Glutamatergic neuron (in vitro differentiated cells): ENCODE results near the gene DDX27. TPM values are rescaled to one million over a fixed set of nuclear protein-coding genes. Genes with fewer than 3 reads are reported as not detected.
"Not testable (repeated sequence)": the region's sequence is repeated elsewhere in the genome, so short reads cannot be mapped to it uniquely, and the experiment has no call there.

Experiments used
- DNase-seq: peaks from one replicate; pipeline ENCODE4 v3.0.0; 2022
- H3K27ac Mint-ChIP-seq: one replicate; pipeline ENCODE4 v1.8.0; 2020; ENCODE audit warnings: mild to moderate bottlenecking, mixed read lengths, inconsistent platforms; ENCODE audit not compliant: unreplicated experiment
- H3K27me3 Mint-ChIP-seq: one replicate; pipeline ENCODE4 v1.8.0; 2020; ENCODE audit warnings: mild to moderate bottlenecking, moderate library complexity, mixed read lengths, inconsistent platforms; ENCODE audit not compliant: unreplicated experiment
- H3K36me3 Mint-ChIP-seq: one replicate; pipeline ENCODE4 v1.8.0; 2020; ENCODE audit warnings: mild to moderate bottlenecking, mixed read lengths, inconsistent platforms; ENCODE audit not compliant: unreplicated experiment
- H3K4me1 Mint-ChIP-seq: one replicate; pipeline ENCODE4 v1.8.0; 2020; ENCODE audit warnings: mild to moderate bottlenecking, low read depth, mixed read lengths, inconsistent platforms; ENCODE audit not compliant: unreplicated experiment
- H3K4me3 Mint-ChIP-seq: one replicate; pipeline ENCODE4 v1.8.0; 2020; ENCODE audit warnings: mild to moderate bottlenecking, mixed read lengths, inconsistent platforms; ENCODE audit not compliant: unreplicated experiment
- H3K9me3 Mint-ChIP-seq: one replicate; pipeline ENCODE4 v1.8.0; 2020; ENCODE audit warnings: mild to moderate bottlenecking, moderate library complexity, mixed read lengths, inconsistent platforms; ENCODE audit not compliant: unreplicated experiment
- CTCF ChIP-seq: fragments of 200-600 bp; sonication (generic); IDR thresholded peaks from one replicate; pipeline ENCODE4 v1.5.0; 2021; ENCODE audit not compliant: partially characterized antibody, unreplicated experiment
- total RNA-seq: library from RNA; stranded (reverse); fragmentation: NEBNext Ultra II Directional; extraction: Animal tissue kit (Norgen Biotek cat#: 25700); gene quantifications from one replicate; pipeline ENCODE4 v1.2.1, GENCODE V29; 2021; ENCODE audit not compliant: unreplicated experiment

DDX27 gene
- total RNA-seq, 1 donor from 2014 or later, result 31.4 TPM

- peak; percentile 95 for TF ChIP-seq CTCF
- H3K27me3 Mint-ChIP-seq, result peaks cover 11% of the 10 kb centered on the region
- no peak overlapping the region for H3K4me3 Mint-ChIP-seq
- no peak overlapping the region for H3K27ac Mint-ChIP-seq
- peaks cover 7% of the 10 kb centered on the region for H3K9me3 Mint-ChIP-seq
- H3K4me1 Mint-ChIP-seq, result peaks cover 6% of the 10 kb centered on the region
- DNase-seq, result peak; percentile 96
- no peaks in the 10 kb centered on the region for H3K36me3 Mint-ChIP-seq
Measured at GRCh38 chr20:49216991-49217578, 2.1 kb upstream of the DDX27 start.

- Mint-ChIP-seq H3K27ac (peak overlapping the region; percentile 89), H3K27me3 (peaks cover 11% of the 10 kb centered on the region), H3K4me3 (peak overlapping the region; percentile 97)
- H3K4me1 Mint-ChIP-seq, DNase-seq, H3K36me3 Mint-ChIP-seq, H3K9me3 Mint-ChIP-seq: not testable (repeated sequence)
Measured at GRCh38 chr20:49218739-49219090, 501 bp upstream of the DDX27 start.

GRCh38 chr20:49219924-49220831, 962 bp downstream of the DDX27 start:
- Mint-ChIP-seq H3K27me3 (peaks cover 11% of the 10 kb centered on the region), H3K27ac (peak overlapping the region; percentile 89), H3K9me3 (peaks cover 7% of the 10 kb centered on the region), H3K4me1 (peaks cover 6% of the 10 kb centered on the region), H3K4me3 (peak overlapping the region; percentile 97), H3K36me3 (no peaks in the 10 kb centered on the region)
- no peak for TF ChIP-seq CTCF
- no peak for DNase-seq

GRCh38 chr20:49225896-49226295, 6.7 kb downstream of the DDX27 start:
- DNase-seq, result no peak
- Mint-ChIP-seq H3K27me3 (peaks cover 2% of the 10 kb centered on the region), H3K36me3 (no peaks in the 10 kb centered on the region), H3K27ac (no peak overlapping the region), H3K4me1 (peaks cover 16% of the 10 kb centered on the region), H3K4me3 (no peak overlapping the region), H3K9me3 (peaks cover 8% of the 10 kb centered on the region)
- TF ChIP-seq CTCF, result no peak

GRCh38 chr20:49228676-49229075, 9.5 kb downstream of the DDX27 start:
- H3K4me1 Mint-ChIP-seq, result peaks cover 22% of the 10 kb centered on the region
- peaks cover 8% of the 10 kb centered on the region for H3K9me3 Mint-ChIP-seq
- H3K27me3 Mint-ChIP-seq, result peaks cover 2% of the 10 kb centered on the region
- no peak overlapping the region for H3K4me3 Mint-ChIP-seq
- H3K36me3 Mint-ChIP-seq, result no peaks in the 10 kb centered on the region
- no peak for TF ChIP-seq CTCF
- H3K27ac Mint-ChIP-seq, result peak overlapping the region; percentile 79
- no peak for DNase-seq
